ENCODE measurements around the gene BMP15. TPM values are rescaled to one million over a fixed set of nuclear protein-coding genes. Genes with fewer than 3 reads are reported as not detected.

BMP15 gene
- polyA plus RNA-seq, 1 donor from 2014 or later = not detected

GRCh38 chrX:50941638-50942037, 31.1 kb downstream of the BMP15 start:
- Mint-ChIP-seq H3K9me3 (peaks cover 0 to 4% (median 3%) of the 10 kb centered on the region in 3 donors), H3K27me3 (peaks cover 8% of the 10 kb centered on the region), H3K27ac (no peak overlapping the region), H3K4me1 (no peaks in the 10 kb centered on the region), H3K36me3 (no peaks in the 10 kb centered on the region), H3K4me3 (no peak overlapping the region)

GRCh38 chrX:50942471-50942870, 31.9 kb downstream of the BMP15 start:
- H3K27ac Mint-ChIP-seq = no peak overlapping the region
- no peaks in the 10 kb centered on the region for H3K4me1 Mint-ChIP-seq
- H3K27me3 Mint-ChIP-seq = peaks cover 9% of the 10 kb centered on the region
- H3K9me3 Mint-ChIP-seq = peaks cover 0 to 4% (median 3%) of the 10 kb centered on the region in 3 donors
- no peaks in the 10 kb centered on the region for H3K36me3 Mint-ChIP-seq
- no peak overlapping the region for H3K4me3 Mint-ChIP-seq

GRCh38 chrX:50952406-50952805, 41.9 kb downstream of the BMP15 start:
- Mint-ChIP-seq H3K36me3 (no peaks in the 10 kb centered on the region), H3K4me1 (no peaks in the 10 kb centered on the region), H3K27me3 (peaks cover 3% of the 10 kb centered on the region), H3K4me3 (no peak overlapping the region), H3K27ac (no peak overlapping the region), H3K9me3 (peaks cover 2 to 7% (median 3%) of the 10 kb centered on the region in 3 donors)

- no peak overlapping the region for H3K27ac Mint-ChIP-seq
- no peak overlapping the region for H3K4me3 Mint-ChIP-seq
- H3K4me1 Mint-ChIP-seq = peaks cover 0 to 2% (median 0%) of the 10 kb centered on the region in 3 donors
- H3K9me3 Mint-ChIP-seq = peaks cover 2 to 7% (median 3%) of the 10 kb centered on the region in 3 donors
- peaks cover 3% of the 10 kb centered on the region for H3K27me3 Mint-ChIP-seq
- H3K36me3 Mint-ChIP-seq = no peaks in the 10 kb centered on the region
These were observed 43.3 kb downstream of the BMP15 start for GRCh38 chrX:50953832-50954231.

GRCh38 chrX:50962156-50962555, 51.6 kb downstream of the BMP15 start:
- Mint-ChIP-seq H3K27me3 (peaks cover 1% of the 10 kb centered on the region), H3K4me1 (peaks cover 0 to 2% (median 0%) of the 10 kb centered on the region in 3 donors), H3K4me3 (no peak overlapping the region), H3K9me3 (no peaks in the 10 kb centered on the region), H3K27ac (no peak overlapping the region), H3K36me3 (no peaks in the 10 kb centered on the region)

GRCh38 chrX:50963842-50964241, 53.3 kb downstream of the BMP15 start:
- Mint-ChIP-seq H3K36me3 (no peaks in the 10 kb centered on the region), H3K4me3 (no peak overlapping the region), H3K27me3 (peaks cover 1% of the 10 kb centered on the region), H3K27ac (no peak overlapping the region), H3K9me3 (no peaks in the 10 kb centered on the region), H3K4me1 (no peaks in the 10 kb centered on the region)

Other genes with a start within 250 kb of the BMP15 start
- not detected for gene SHROOM4, start 96.5 kb upstream of the BMP15 start, polyA plus RNA-seq